Measurements from ENCODE around the gene CDC42BPA. TPM values are rescaled to one million over a fixed set of nuclear protein-coding genes. Genes with fewer than 3 reads are reported as not detected.

The CDC42BPA gene
- polyA plus RNA-seq, 3 donors, result 0.20 to 0.45 (median 0.39) TPM

DNA sequence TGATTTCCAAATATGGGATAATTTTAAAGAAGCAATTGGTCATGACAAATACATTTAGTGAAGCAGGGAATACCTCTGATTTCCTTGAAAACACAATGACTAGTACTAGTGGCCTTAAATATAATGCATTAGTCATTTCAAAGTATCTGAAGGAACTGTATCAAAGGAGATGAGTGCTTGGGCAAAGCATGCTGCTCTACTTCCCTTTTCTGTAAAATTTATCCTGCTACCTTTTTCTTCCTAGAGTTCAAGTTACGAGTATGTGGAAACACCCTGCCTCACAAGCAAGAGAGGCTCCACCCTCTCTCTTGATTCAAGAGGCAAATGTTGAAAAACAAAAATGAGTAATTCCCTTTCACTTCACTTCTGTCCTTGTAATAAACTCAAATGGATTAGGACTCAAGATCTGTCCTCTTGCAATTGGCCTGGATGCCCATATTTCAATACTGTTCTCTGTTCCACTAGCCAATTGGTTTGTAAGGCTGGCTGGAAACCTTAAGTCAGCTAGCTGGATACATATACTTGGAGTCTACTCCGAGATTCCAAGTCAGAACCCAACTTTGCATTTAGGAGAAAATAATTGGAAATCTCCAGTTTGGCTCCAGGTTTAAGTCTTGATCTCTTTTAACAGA lies 92.5 kb downstream of the CDC42BPA start:
- Histone ChIP-seq H3K79me2 (ENCODE audit: insufficient read depth, low read length) (no peaks in the 10 kb centered on the region), H3K27ac (ENCODE audit: low read depth in 1 of 2, low read length in 2 of 2) (no peak overlapping the region), H4K20me1 (ENCODE audit: insufficient read depth, low read length) (no peaks in the 10 kb centered on the region), H3K9me3 (replicated peaks in 1 of 2; ENCODE audit: control insufficient read depth in 1 of 2, insufficient read depth in 1 of 2, low read length in 2 of 2) (no peaks in the 10 kb centered on the region), H3K4me2 (replicated peaks; ENCODE audit: extremely low read depth, low read length, poor library complexity, severe bottlenecking) (no peak overlapping the region), H3K4me1 (ENCODE audit: control insufficient read depth in 1 of 2, insufficient read depth in 2 of 2, low read length in 2 of 2) (peaks cover 3 to 6% of the 10 kb centered on the region in 2 donors), H3K4me3 (replicated peaks in 1 of 3; ENCODE audit: low read depth in 2 of 3, low read length in 3 of 3) (no peak overlapping the region), H2AFZ (ENCODE audit: insufficient read depth, low read depth, low read length, poor library complexity, severe bottlenecking) (no peak overlapping the region), H3K9ac (ENCODE audit: insufficient read depth, low read length, poor library complexity, severe bottlenecking) (no peak overlapping the region), H3K27me3 (ENCODE audit: control insufficient read depth in 2 of 2, insufficient read depth in 2 of 2, low read length in 2 of 2) (no peaks in the 10 kb centered on the region), H3K36me3 (replicated peaks in 1 of 2; ENCODE audit: control insufficient read depth in 1 of 2, insufficient read depth in 2 of 2, low read length in 2 of 2) (no peaks in the 10 kb centered on the region)
- Mint-ChIP-seq H3K27me3 (ENCODE audit: low read depth in 3 of 3) (peaks cover 0 to 2% (median 2%) of the 10 kb centered on the region in 3 donors), H3K4me3 (peak overlapping the region in 1 of 2 donors; percentile 18), H3K4me1 (peaks cover 6% of the 10 kb centered on the region), H3K27ac (peak overlapping the region in 1 of 7 donors; percentile 11), H3K36me3 (no peaks in the 10 kb centered on the region), H3K9me3 (peaks cover 0 to 2% (median 0%) of the 10 kb centered on the region in 7 donors)
- DNase-seq, result peak; percentile 2 to 40 (median 14)
- intact Hi-C loops (cut with micrococcal nuclease), result no loop called here
- TF ChIP-seq, protein P1, sequence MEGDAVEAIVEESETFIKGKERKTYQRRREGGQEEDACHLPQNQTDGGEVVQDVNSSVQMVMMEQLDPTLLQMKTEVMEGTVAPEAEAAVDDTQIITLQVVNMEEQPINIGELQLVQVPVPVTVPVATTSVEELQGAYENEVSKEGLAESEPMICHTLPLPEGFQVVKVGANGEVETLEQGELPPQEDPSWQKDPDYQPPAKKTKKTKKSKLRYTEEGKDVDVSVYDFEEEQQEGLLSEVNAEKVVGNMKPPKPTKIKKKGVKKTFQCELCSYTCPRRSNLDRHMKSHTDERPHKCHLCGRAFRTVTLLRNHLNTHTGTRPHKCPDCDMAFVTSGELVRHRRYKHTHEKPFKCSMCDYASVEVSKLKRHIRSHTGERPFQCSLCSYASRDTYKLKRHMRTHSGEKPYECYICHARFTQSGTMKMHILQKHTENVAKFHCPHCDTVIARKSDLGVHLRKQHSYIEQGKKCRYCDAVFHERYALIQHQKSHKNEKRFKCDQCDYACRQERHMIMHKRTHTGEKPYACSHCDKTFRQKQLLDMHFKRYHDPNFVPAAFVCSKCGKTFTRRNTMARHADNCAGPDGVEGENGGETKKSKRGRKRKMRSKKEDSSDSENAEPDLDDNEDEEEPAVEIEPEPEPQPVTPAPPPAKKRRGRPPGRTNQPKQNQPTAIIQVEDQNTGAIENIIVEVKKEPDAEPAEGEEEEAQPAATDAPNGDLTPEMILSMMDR (IDR thresholded peaks at IDR 0.05), result no peak
- WGBS (ENCODE audit: insufficient coverage), result 100% methylated on average over 1 of the region's 2 CpGs

DNA sequence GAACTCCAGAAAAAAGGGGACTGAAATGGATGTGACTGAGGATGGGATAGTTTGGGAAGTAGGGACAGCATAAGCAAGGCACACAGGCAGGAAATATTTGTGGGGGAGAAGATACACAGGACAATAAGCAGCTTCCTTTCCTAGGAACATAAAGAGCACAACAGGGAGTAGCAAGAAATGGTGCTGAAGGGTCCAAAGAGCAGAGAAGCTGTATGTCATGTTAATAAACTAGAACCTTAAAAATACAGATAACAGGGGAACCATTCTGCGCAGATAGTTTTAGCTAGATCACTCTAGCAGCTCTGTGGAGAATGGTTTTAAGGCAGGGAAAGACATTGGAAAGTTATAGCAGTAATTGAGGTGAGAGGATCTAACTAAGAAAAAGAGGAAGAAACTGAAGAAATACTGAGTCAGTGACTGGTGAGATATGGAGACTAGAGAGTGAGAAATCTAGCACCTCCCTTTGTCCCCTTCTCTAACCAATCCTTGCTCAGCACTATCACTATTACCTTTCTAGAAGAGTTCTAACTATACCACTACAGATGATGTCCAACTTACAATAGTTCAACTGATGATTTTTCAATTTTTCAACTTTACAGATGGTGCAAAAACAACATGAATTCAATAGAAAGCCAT lies 95.0 kb downstream of the CDC42BPA start:
- Mint-ChIP-seq H3K4me1 (peaks cover 6% of the 10 kb centered on the region), H3K27me3 (ENCODE audit: low read depth in 3 of 3) (peaks cover 0 to 2% (median 2%) of the 10 kb centered on the region in 3 donors), H3K4me3 (no peak overlapping the region), H3K27ac (no peak overlapping the region), H3K36me3 (no peaks in the 10 kb centered on the region), H3K9me3 (no peaks in the 10 kb centered on the region)
- TF ChIP-seq, protein P1 (IDR thresholded peaks at IDR 0.05), result no peak
- no peaks in the 10 kb centered on the region for H3K79me2 ChIP-seq (ENCODE audit: insufficient read depth, low read length)
- H3K4me2 ChIP-seq (replicated peaks; ENCODE audit: extremely low read depth, low read length, poor library complexity, severe bottlenecking), result no peak overlapping the region
- no peak overlapping the region for H3K9ac ChIP-seq (ENCODE audit: insufficient read depth, low read length, poor library complexity, severe bottlenecking)
- H2AFZ ChIP-seq (ENCODE audit: insufficient read depth, low read depth, low read length, poor library complexity, severe bottlenecking), result no peak overlapping the region
- no peaks in the 10 kb centered on the region for H3K9me3 ChIP-seq (replicated peaks in 1 of 2; ENCODE audit: control insufficient read depth in 1 of 2, insufficient read depth in 1 of 2, low read length in 2 of 2)
- no peak for DNase-seq
- WGBS (ENCODE audit: insufficient coverage), result no CpG with 5 or more reads among the region's 1 CpG
- no peaks in the 10 kb centered on the region for H3K36me3 ChIP-seq (replicated peaks in 1 of 2; ENCODE audit: control insufficient read depth in 1 of 2, insufficient read depth in 2 of 2, low read length in 2 of 2)
- H3K27me3 ChIP-seq (ENCODE audit: control insufficient read depth in 2 of 2, insufficient read depth in 2 of 2, low read length in 2 of 2), result no peaks in the 10 kb centered on the region
- no peaks in the 10 kb centered on the region for H4K20me1 ChIP-seq (ENCODE audit: insufficient read depth, low read length)
- intact Hi-C loops (cut with micrococcal nuclease), result no loop called here
- H3K4me1 ChIP-seq (ENCODE audit: control insufficient read depth in 1 of 2, insufficient read depth in 2 of 2, low read length in 2 of 2), result peaks cover 3 to 6% of the 10 kb centered on the region in 2 donors
- H3K4me3 ChIP-seq (replicated peaks in 1 of 3; ENCODE audit: low read depth in 2 of 3, low read length in 3 of 3), result no peak overlapping the region
- no peak overlapping the region for H3K27ac ChIP-seq (ENCODE audit: low read depth in 1 of 2, low read length in 2 of 2)
